Fibroblast of mammary gland (primary cell): ENCODE results near the gene CCRL2.

Source experiments
- DNase-seq: peaks from one replicate; pipeline ENCODE4 v3.0.0-alpha.2; 2010; ENCODE audit warnings: low read depth
- H3K4me3 ChIP-seq: 2 replicates; pipeline ENCODE4 v1.5.1; 2011; ENCODE audit warnings: low read depth, mild to moderate bottlenecking, low read length, moderate library complexity; ENCODE audit not compliant: control insufficient read depth
- CTCF ChIP-seq: conservative IDR thresholded peaks from 2 replicates; pipeline ENCODE4 v1.5.1; 2011; ENCODE audit warnings: low read depth, low read length, inconsistent platforms; ENCODE audit not compliant: control insufficient read depth, insufficient read depth

CCRL2 gene

GRCh38 chr3:46449755-46450552, 42.9 kb downstream of the CCRL2 start:
- DNase-seq: peak; percentile 11
- no peak overlapping the region for H3K4me3 ChIP-seq
- peak; percentile 68 for TF ChIP-seq CTCF

GRCh38 chr3:46453526-46454208, 46.6 kb downstream of the CCRL2 start:
- no peak for TF ChIP-seq CTCF
- no peak for DNase-seq
- no peak overlapping the region for H3K4me3 ChIP-seq

- no peak overlapping the region for H3K4me3 ChIP-seq
- no peak for DNase-seq
- TF ChIP-seq CTCF: no peak
Observed at GRCh38 chr3:46454209-46454595, 47.1 kb downstream of the CCRL2 start.

- DNase-seq: no peak
- TF ChIP-seq CTCF: no peak
- H3K4me3 ChIP-seq: no peak overlapping the region
Observed at GRCh38 chr3:46454606-46455005, 47.5 kb downstream of the CCRL2 start.

- no peak overlapping the region for H3K4me3 ChIP-seq
- no peak for DNase-seq
- no peak for TF ChIP-seq CTCF
Observed at GRCh38 chr3:46455231-46456115, 48.4 kb downstream of the CCRL2 start.

- no peak for TF ChIP-seq CTCF
- H3K4me3 ChIP-seq: no peak overlapping the region
- DNase-seq: no peak
Observed at GRCh38 chr3:46456118-46456517, 49.1 kb downstream of the CCRL2 start.
